Measurements from ENCODE around the gene SPOPL.

GRCh38 chr2:138503087-138503442 is 1.5 kb downstream of the SPOPL start:
- no peak for TF ChIP-seq CTCF (IDR thresholded peaks at IDR 0.05)
- TF ChIP-seq POLR2A (IDR thresholded peaks at IDR 0.05) = no peak

Measured in Peyer's patch (tissue), 4 donors.